HG02870 (cell line): ENCODE data around the gene SLX4IP.
A peak's percentile ranks its signal among the peaks of the same experiment; 100 is the strongest.

Source experiments
- ATAC-seq: cut with Tn5 transposase; IDR thresholded peaks from one replicate; pipeline ENCODE4 v1.9.1; 2021; ENCODE audit warnings: mild to moderate bottlenecking, moderate library complexity; ENCODE audit not compliant: unreplicated experiment

The SLX4IP gene

DNA sequence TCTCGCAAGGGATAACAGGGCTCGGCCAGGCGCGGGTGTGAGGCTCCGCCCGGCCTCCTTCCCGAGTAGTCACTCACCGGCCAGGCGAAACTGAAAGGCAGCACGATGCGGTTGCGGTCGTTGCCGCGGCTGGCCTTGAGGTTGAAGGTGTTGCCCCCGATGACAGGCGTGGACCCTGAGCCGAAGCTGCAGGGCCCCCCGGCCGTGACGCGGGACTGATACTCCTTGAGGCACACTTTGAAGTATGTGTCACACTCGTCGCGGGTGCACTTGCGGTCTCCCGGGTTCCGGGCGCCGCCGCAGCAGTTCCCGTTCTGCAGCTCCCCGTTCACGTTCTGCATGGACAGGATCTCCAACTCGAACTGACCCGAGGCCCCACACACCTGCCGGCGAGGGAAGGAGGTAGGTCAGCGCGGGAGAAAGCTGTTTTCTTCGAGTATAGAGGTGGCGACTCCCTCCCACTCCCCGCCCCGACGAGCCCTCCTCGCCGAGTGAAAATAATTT is 237.6 kb downstream of the SLX4IP start:
- ATAC-seq: no peak

DNA sequence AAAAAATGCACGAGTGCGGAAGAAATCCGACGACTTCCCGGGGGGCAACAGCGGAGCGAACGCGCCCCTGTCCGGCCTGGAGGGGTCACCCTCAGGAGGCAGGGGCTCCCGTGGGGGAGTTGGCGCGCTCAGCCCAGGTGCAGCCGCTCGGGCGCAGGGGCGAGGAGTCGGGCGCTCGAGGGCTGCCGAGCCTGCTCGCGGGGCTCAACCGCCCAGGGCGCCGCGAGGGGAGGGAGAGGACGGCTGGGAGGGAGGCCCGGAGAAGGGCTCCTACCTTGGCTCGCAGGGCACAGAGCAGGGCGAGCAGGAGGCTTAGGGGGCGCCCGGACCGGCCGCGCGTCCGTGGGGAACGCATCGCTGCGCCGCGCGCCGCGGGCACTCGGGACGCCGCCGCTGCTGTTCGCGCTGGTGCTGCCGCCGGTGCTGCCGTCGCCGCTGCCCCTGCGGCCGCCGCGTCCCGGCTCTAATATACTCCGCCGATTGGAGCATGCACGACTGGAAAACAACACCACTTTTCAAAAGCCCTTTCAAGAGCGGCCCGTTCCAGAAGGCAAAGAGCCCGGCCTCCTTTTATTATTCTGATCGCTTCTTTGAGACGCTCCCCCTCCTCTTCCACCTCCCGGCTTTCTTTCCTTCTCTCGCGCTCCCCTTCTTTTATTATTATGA is 238.2 kb downstream of the SLX4IP start:
- no peak for ATAC-seq

DNA sequence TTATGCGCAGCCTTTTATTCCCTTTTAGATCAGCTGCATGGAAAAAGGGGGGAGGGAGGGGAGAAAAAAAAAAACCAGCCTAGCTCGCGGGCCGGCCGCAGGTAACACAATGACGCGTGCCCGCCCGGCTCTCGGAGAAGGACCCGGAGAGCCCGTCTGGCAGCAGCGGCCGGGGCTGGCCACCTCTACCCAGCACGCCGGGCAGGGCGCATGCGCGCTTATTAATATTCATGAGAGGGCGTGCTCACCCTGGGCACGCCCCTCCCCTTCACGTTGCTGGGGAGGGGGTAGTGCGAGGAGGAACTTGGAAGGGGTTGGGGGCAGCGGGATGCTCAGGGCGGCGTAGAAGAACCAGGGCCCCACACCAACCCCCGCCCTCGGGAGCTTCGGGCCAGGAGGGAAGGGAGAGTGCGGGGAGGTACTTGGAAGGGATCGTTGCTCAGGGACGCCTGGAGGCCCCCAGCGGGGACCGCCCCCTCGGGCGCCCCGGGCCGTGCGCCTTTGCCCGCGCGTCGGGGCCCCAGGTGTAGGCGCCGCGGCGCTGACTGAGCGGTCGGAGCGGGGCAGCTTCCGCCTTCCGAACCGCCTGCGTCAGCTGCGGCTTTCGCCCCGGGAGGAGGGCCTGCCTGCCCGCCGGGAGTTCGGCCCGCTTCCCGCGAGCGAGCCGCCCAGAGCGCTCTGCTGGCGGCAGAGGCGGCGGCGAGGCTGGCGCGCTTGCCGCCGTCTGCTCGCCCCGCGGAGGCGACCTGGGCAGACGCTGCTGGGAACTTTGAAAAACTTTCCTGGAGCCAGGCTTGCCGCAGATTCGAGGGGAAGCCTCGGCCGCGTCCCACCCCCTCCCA is 239.0 kb downstream of the SLX4IP start, which contains the start of gene JAG1:
JAG1 (minus strand) TSS at position 158 of the 842 bp plus-strand sequence. CDS start 469 bp downstream, outside the sequence.
- ATAC-seq: peak; percentile 51

DNA sequence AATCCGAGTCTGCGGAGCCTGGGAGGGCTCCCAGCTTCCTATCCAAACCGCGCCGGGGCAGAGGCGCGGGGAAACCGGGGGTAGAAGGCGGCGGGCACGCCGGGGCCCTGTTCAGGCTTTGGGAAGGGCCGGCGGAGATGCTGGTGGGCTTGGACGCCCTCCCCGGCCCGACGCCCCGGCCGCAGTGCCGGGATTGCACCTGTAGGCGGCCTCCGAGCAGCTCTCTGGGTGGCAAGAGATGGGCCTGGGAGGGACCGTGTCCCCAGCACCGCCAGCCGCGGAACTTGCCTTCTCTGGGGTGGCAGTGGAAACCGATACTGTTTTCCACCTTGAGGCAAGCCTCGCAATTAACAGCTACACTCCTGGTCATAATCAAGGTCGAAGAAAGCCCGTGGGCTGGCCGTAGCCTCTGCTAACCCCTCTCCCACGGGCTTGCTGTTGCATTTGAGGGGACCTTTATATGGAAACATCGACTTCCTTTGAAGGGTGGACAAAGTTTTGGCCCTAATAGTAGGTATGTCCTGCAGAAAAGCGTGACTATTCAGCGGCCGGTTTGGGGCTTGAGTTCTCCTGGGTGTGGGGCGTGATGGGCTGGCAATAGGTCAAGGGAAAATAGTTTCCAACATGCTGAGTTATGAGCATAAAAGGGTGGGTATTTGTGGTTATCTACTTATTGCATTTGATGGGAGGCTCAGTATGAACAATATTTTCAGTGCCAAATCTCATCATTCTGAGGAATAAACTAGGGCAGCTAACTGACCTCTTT is 239.8 kb downstream of the SLX4IP start:
- peak; percentile 29 for ATAC-seq

DNA sequence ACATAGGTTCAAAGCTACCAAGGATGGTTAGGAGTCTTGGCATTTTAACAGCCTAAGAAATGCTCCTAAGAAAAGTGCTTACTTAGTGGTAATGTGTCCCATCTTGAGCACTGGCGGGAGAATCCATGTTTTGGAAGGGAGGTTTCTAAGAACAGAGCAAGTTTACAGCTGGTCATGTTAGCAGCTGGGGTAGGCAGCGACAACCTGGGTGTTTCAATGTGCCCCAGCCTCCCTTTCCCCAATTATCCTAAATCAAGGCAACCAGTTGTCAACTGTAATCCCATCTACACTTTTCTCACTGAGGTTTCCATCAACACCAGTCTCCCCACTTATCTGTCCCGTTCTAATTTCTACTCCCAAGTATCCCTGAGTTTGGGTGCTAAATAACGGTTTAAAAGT is 240.3 kb downstream of the SLX4IP start:
- no peak for ATAC-seq

DNA sequence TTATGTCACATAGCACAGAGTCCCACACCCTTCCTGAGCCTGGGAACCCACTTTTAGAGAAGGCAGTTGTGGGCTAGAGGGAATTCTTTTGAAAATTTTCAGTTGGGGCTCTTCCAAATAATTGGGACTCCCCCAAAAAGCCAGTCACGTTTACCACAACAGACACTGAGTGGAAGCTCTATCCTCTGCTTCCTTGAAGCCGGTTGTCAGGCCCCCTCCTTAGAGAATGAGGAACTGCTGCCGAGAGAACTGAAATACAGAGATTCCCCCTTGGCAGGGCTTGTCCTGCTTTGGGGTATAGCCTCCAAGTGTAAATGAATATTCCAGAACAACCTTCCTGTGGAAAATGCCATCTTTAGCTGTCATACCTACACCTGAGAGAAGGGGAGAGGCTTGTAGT is 241.4 kb downstream of the SLX4IP start:
- ATAC-seq: no peak
